ENCODE data around the gene CCDC195. TPM values are rescaled to one million over a fixed set of nuclear protein-coding genes. Genes with fewer than 3 reads are reported as not detected.

CCDC195 gene
- total RNA-seq, 2 experiments from 2014 or later, result not detected

GRCh38 chr2:224688997-224689396, 27.2 kb downstream of the CCDC195 start:
- POLR2A ChIA-PET, result no interaction called here
- intact Hi-C loops (cut with micrococcal nuclease), result no loop called here
- no peak overlapping the region for H3K27ac Mint-ChIP-seq
- TF ChIP-seq, protein P1, sequence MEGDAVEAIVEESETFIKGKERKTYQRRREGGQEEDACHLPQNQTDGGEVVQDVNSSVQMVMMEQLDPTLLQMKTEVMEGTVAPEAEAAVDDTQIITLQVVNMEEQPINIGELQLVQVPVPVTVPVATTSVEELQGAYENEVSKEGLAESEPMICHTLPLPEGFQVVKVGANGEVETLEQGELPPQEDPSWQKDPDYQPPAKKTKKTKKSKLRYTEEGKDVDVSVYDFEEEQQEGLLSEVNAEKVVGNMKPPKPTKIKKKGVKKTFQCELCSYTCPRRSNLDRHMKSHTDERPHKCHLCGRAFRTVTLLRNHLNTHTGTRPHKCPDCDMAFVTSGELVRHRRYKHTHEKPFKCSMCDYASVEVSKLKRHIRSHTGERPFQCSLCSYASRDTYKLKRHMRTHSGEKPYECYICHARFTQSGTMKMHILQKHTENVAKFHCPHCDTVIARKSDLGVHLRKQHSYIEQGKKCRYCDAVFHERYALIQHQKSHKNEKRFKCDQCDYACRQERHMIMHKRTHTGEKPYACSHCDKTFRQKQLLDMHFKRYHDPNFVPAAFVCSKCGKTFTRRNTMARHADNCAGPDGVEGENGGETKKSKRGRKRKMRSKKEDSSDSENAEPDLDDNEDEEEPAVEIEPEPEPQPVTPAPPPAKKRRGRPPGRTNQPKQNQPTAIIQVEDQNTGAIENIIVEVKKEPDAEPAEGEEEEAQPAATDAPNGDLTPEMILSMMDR (IDR thresholded peaks at IDR 0.05), result no peak
- H3K4me3 Mint-ChIP-seq, result no peak overlapping the region
- no peaks in the 10 kb centered on the region for H3K36me3 Mint-ChIP-seq (ENCODE audit: low read depth)
- H3K27me3 Mint-ChIP-seq, result peaks cover 2% of the 10 kb centered on the region
- H3K9me3 Mint-ChIP-seq, result no peaks in the 10 kb centered on the region
- DNase-seq, result no peak
- ATAC-seq, result no peak
- no peaks in the 10 kb centered on the region for H3K4me1 Mint-ChIP-seq (ENCODE audit: low read depth)
- CTCF ChIA-PET, result no interaction called here

- Mint-ChIP-seq H3K36me3 (ENCODE audit: low read depth) (no peaks in the 10 kb centered on the region), H3K27ac (no peak overlapping the region), H3K9me3 (no peaks in the 10 kb centered on the region), H3K4me1 (ENCODE audit: low read depth) (no peaks in the 10 kb centered on the region), H3K4me3 (no peak overlapping the region), H3K27me3 (peaks cover 2% of the 10 kb centered on the region)
- TF ChIP-seq, protein P1 (IDR thresholded peaks at IDR 0.05), result no peak
- intact Hi-C loops (cut with micrococcal nuclease), result no loop called here
- ATAC-seq, result no peak
- CTCF ChIA-PET, result no interaction called here
- DNase-seq, result no peak
- POLR2A ChIA-PET, result no interaction called here
These were observed 29.0 kb downstream of the CCDC195 start for GRCh38 chr2:224687156-224687555.

DNA sequence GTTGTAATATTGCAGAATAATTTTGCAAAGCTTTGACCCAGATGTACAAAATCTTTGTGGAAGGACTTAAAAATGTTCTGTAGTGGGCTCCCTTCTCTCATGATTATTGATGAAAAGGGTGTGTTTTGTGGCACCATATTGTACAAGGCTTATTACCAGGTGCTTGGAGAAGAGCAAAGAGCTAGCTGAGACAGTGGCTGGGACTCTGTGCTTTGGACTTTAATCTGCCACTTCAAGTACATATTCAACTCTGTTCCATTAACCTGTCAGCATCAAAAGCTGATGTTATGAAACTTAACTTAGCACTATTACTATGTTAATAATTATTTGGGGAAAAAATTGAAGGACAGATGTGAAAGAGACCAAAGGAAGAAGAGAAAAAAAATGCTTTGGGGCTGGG, 31.0 kb downstream of the CCDC195 start:
- POLR2A ChIA-PET, result interaction anchor here (0.5 kb wide), 1 partner anchor 428 kb away, joined by 3 read pairs; no protein-coding TSS in a partner anchor
- Mint-ChIP-seq H3K4me3 (no peak overlapping the region), H3K27ac (no peak overlapping the region), H3K9me3 (no peaks in the 10 kb centered on the region), H3K27me3 (peaks cover 2% of the 10 kb centered on the region), H3K4me1 (ENCODE audit: low read depth) (no peaks in the 10 kb centered on the region), H3K36me3 (ENCODE audit: low read depth) (no peaks in the 10 kb centered on the region)
- DNase-seq (no peak), ATAC-seq (no peak)
- intact Hi-C loops (cut with micrococcal nuclease), result no loop called here
- TF ChIP-seq, protein P1 (IDR thresholded peaks at IDR 0.05), result no peak
- CTCF ChIA-PET, result no interaction called here

DNA sequence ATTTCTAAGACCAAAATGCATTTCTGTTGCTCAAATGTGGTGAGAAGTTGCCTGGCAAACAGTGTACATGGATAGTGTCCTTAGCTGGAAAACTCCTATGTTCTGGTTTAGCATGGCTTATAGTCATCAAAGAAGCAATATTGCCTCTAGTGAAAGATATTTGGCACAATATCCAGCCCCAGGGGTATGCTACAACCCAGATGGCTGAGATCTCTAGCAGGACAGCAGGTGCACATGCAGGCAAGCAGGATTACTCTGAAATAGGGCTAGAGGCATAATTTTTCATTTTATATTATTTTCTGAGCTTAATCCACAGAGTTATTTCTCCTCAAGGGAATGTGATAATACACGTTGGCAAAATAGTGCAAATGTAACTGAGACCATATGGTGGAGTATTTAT, 34.0 kb downstream of the CCDC195 start:
- Mint-ChIP-seq H3K27ac (no peak overlapping the region), H3K4me1 (ENCODE audit: low read depth) (no peaks in the 10 kb centered on the region), H3K27me3 (peaks cover 2% of the 10 kb centered on the region), H3K4me3 (no peak overlapping the region), H3K36me3 (ENCODE audit: low read depth) (no peaks in the 10 kb centered on the region), H3K9me3 (no peaks in the 10 kb centered on the region)
- no peak for DNase-seq
- no peak for ATAC-seq
- ChIA-PET CTCF (no interaction called here), POLR2A (no interaction called here)
- TF ChIP-seq, protein P1 (IDR thresholded peaks at IDR 0.05), result no peak
- intact Hi-C loops (cut with micrococcal nuclease), result no loop called here

GRCh38 chr2:224671731-224672130, 44.4 kb downstream of the CCDC195 start:
- ChIA-PET POLR2A (interaction anchor here (0.6 kb wide), 1 partner anchor 36 kb away, joined by 3 read pairs; no protein-coding TSS in a partner anchor), CTCF (no interaction called here)
- H3K9me3 Mint-ChIP-seq, result no peaks in the 10 kb centered on the region
- ATAC-seq, result no peak
- intact Hi-C loops (cut with micrococcal nuclease), result no loop called here
- no peak overlapping the region for H3K4me3 Mint-ChIP-seq
- no peaks in the 10 kb centered on the region for H3K36me3 Mint-ChIP-seq (ENCODE audit: low read depth)
- TF ChIP-seq, protein P1 (IDR thresholded peaks at IDR 0.05), result no peak
- H3K4me1 Mint-ChIP-seq (ENCODE audit: low read depth), result no peaks in the 10 kb centered on the region
- H3K27ac Mint-ChIP-seq, result no peak overlapping the region
- no peaks in the 10 kb centered on the region for H3K27me3 Mint-ChIP-seq
- no peak for DNase-seq

Data from activated CD8-positive, alpha-beta T cell treated with anti-CD3 and anti-CD28 coated beads for 36 hours (primary cell).